Right hindlimb (tissue), 1 donor: Measurements from ENCODE around the gene TMTC2.

Source experiments
- DNase-seq: peaks from one replicate; pipeline ENCODE4 v3.0.0-alpha.2; 2018

Gene TMTC2

DNA sequence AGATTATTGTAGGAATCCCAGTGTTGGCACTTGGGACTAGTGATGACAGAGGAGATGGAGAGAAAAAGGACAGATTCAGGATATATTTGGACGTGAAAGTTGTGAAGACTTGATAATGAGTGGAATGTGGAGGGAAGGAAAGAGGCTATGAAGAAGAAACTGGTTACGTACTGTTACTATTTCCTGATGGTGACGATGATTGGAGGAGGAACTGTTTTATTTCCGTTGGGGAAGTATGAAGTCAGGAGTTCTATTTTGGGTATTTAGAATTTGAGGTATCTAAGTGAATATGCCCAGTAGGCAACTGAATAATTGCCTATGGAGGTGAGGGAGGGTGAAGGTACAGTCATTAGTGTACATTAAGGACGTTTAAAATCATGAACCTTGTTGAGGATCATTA is 207.2 kb downstream of the TMTC2 start:
- DNase-seq = no peak

DNA sequence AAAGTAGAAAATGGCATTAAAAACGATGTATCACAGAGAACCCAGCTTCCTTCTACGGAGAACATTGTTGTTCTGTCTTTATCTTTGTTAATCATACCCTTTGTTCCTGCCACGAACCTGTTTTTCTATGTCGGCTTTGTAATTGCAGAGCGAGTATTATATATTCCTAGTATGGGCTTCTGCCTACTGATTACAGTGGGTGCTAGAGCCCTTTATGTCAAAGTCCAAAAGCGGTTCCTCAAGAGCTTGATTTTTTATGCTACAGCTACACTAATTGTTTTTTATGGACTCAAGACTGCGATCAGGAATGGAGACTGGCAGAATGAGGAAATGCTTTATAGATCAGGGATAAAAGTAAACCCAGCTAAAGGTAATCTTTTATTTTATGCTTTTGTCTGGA is 209.6 kb downstream of the TMTC2 start:
- DNase-seq = no peak

DNA sequence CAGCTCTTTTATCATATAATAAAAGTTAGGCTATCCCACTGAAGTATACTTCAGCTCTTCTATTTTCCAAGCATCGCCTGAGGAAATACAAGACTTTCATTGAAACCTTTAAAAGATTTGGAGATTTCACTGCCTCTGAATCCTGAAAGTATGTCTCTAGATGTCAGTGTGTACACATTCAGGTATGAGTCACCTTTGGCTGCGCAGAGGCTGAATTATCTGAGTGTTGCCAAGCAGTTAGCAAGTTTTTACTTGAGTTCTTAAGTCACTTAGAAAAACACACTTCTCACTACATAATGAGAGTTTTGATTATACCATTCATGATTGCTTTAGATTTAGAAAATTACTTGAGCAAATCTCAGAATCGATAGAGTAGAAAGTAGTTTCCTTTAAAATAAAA is 210.3 kb downstream of the TMTC2 start:
- no peak for DNase-seq

DNA sequence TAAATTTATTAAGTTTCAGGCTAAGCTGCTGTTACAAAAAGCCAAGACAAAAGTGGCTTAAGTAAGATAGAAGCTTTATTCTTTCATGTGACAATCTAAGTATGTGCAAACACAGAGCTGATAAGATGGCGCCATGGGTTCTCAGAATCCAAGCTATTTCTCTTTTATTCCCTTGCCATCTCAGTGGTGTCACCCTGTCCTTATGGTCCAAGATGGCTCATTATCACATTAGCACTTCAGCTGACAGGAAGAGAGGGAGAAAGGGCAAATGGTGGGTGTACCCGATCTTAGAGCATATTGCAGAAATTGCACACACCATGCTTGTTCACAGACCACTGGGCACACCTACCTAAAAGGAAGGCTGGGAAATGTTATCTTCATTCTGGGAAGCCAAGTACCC is 211.7 kb downstream of the TMTC2 start:
- DNase-seq = no peak

DNA sequence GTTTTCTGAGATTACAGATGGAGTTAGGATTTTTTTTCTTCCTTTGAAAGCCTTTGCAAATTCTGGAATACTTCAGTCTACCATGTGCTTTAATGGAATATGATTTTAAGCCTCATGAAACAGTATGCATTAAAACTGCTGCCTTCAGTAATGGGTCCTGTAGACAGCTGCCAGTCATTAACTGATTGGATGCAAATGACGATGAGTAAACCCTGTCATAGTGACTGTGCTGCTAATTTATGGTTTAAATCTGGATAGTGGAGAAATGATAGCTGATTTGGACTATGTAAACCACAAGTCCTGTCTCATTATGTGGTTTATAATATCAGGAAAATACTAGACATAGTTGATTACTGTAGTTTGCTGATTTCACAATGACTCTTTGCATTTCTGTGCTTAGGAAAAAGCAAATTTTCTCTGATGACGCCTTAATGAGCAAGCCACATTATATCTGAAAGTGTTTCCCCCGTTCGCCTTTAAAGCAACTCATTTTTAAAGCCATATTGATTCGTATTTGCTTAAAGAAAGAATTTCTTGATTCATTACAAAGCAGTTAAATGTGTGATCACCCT is 217.6 kb downstream of the TMTC2 start:
- no peak for DNase-seq

DNA sequence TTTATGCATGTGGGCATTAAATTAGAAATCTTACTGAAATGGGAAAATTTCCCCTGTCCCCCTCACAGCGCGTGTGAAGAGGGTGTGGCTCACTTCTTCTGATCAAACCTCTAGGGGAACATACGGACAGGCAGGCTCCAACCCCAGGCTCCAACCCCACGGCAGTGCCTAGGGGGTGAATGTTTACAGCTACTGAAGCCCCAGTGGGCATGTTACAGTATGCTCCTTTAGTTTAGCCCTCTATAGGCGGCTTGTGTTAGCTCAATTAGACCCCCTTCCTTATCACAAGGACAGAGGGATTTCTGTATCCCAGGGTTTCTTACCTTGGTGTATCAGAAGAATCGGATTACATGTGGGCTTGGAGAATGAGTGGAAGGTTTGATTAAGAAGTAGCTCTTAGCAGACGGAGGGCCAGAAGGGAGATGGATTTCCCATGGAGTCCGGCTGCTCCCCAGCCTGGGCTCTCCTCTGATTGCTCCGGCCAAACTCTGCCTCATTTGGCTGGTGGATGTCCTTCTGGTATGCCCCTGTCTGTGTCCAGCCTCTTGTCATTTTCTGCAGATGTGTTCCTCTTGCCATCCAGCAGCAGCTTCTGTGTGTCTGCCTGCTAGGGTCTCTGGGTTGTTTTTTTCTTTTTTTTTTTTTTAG is 223.7 kb downstream of the TMTC2 start:
- DNase-seq = no peak

DNA sequence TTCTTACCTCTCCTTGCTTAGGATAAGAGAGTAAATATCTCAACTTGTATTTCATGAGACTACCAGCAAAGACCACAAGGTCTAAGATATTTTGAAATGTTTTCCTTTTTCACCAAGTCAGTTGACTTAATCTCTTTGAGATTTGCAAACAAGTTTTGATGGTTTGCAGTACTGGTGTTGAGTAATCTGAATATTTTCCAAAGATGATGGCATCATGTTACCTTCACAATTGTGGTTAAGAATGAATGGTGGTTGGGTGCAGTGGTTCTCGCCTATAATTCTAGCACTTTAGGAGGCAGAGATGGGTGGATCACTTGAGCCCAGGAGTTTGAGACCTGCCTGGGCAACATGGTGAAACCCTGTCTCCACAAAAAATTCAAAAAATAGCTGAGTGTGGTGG is 225.7 kb downstream of the TMTC2 start:
- no peak for DNase-seq

DNA sequence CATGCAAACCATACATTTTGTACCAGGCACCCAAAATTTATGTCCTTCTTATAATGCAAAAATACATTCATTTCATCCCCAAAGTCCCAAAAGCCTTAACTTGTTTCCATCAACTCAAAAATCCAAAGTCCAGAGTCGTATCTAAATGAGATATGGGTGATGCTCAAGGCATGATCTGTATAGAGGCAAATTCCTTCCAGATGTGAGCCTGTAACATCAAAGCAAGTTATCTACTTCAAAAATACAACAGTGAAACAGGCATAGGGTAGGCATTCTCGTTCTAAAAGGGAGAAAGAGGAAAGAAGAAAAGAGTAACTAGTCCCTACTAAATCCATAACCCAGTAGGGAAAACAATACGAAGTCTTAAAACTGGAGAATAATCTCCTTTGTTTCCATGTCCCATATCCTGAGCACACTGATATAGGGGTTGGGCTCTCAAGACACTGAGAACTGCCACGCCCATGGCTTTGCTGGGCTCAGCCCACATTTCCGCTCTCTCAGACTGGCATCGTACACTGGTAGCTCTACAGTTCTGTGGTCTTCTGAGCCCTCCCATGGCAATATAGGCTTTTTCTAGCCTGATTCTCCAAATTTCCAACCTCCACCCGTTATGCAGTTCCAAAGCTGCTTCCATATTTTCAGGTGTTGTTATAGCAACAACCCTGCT is 232.8 kb downstream of the TMTC2 start:
- no peak for DNase-seq

DNA sequence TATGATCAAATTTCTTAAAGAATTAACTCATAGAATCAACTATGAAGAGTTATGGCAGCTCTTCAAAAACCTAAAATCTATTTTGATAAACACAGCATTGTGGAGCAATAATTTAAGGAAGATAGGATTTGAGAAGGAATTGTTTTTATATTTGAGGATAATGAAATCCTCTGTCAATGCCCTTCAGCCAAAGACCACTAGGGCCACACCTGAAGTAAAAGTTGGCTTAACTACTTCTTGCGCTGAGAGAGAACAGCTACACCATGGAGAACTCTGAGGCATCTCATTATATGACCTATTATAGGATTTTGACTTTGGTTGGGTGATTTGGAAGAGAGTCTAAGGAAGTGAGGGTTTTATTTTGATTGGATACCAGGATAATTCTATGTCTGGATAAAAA is 237.2 kb downstream of the TMTC2 start:
- no peak for DNase-seq

DNA sequence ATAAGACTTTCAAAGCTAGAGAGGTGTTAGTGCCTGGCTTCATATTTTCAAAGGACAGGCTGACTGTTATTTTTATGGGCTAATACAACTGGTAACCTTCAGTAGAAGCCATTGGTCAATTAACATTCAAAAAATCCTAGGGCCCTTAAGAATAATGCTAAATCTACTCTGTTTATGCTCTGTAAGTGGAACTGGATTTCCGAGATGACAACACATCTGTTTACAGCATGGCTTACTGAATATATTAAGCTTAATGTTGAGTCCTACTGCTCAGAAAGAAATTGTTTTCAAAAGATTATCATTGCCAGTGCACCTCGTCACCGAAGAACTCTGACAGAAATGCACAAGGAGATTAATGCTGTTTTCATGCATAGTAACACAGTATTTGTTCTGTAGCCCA is 239.9 kb downstream of the TMTC2 start:
- no peak for DNase-seq

DNA sequence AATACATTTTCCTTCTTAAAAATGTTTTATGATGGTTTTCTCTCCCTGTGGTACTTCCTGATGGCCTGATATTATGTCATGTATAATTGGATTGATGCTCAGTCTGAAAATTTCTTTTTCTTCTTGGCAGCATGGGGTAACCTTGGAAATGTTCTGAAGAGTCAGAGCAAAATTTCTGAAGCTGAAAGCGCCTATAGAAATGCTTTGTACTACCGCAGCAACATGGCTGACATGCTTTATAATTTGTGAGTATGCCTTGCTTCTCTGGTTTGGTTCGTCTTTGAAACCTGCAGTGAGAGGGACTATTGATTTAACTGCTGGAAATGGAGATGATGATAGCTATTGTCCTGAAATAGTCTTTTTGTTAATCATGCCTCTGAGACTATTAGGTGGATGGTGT is 243.6 kb downstream of the TMTC2 start:
- no peak for DNase-seq

DNA sequence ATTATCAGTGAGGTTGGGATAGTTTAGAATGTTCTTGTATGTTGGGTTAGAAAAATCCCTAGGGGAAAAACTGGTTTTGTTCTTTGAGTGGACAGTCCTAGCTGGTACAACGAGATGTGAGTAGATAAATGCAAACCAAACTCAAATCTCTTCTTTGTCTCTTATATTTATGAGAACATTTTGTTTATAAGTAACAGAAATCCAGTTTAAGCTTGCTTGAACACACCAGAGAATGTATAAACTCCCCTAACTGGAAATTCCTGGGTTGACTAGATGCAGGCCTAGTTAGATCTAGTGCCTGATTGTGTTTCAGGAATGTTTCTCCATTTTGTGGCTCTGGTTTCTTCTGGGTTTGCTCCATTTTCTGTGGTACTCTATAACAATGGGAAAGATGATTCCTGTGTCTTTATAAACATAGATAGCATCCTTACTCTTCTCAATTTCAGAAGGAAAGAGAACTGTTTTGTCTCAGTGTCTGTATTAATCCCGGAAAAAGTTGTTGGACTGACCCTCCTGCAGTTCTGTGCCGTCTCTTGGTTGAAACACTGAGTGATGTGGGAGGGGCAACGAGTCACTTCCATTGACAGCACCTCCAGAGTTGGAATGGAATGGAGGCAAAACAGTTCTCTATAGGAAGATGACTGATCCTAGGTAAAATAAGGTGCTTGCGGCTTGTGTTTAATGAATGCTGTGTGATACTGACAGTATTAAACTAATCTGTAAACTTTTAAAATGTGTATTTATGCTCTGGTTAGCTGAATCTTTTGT is 244.8 kb downstream of the TMTC2 start:
- DNase-seq = no peak

DNA sequence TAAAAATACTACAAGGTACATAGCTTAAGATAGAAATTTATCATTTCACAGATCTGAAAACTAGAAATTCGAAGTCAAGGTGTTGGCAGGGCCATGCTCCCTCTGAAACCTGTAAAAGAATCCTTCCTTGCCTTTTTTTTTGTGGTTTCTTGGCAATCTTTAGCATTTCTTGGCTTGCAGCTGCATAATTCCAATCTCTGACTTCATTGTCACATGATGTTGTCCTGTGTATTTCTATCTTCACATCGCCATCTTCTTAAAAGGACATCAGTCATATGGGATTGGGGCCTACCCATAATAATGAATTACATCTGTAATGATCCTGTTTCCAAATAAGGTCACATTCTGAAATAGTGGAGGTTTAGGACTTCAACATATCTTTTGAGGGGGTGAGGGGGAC is 250.4 kb downstream of the TMTC2 start:
- no peak for DNase-seq

DNA sequence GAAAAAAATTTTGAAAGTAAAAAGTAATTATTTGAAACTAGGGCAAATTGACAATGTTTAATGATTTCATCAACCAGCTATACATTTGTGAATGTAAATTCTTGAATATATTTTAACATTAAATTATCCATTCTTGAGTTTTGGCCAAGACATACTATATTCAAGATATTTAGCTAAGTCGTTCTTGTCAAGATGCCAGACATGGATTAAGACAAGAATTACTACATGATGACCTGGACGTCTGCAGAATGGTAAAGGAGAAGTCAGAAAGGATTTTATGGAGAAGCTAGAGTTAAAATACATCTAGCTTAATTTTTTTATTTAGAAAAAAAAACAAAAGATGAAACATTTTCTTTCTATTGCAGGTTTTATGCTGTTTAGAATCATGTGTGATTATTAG is 255.8 kb downstream of the TMTC2 start:
- no peak for DNase-seq

DNA sequence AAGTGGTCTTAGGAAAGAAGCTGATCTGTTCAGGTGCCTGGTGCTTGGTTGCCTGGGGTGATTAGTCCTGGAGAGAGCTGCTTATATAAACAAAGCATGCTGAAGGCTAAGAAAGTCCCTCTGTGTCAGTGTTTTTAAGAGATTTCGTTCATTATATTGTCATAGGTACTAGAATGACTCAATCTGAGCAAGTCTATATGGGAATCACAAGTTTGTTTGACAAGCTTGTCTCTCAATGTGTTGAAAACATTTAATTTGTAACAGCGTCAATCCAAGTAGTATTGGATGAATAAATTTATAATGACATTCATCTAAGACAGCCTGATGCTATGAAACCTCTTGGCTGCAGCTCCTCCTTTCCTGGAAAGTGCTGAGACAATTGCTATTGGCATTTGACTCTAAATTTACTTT is 256.3 kb downstream of the TMTC2 start:
- peak; percentile 31 for DNase-seq

DNA sequence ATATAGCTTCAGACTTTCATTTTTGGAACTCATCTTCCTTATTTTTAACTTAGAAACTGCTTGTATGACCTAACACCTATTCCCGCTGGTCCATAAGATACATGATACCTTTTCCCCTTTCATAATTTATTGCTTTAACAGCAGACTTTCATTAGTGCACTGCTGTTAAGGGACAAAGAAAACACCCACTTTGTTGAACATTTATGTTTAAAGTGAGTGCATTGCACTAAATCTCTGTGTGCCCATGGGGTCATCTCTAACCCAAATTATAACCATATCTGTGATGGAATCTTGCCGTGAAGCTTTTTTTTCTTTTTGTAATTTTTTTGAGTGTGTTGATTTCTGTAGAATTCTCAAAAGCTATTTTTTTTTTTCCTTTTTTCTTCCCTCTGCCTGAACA is 261.8 kb downstream of the TMTC2 start:
- no peak for DNase-seq

DNA sequence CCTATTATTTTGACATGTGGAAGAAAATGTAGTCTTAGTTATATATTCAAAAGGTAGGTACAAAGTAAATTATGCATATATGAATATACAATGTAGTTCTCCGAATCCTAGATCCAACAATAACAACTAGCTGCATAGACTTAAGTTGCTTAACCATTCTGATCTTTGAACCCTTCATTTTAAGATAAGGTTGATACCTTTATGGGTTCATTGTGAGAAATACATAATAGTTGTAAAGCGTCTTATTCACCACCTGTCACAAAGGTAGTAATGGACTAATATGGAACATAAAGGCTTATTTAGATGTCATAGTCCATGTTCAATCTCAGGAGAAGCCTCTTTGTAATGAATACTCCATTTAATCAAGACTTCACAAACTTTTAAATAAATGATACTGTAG is 263.6 kb downstream of the TMTC2 start:
- DNase-seq = no peak

DNA sequence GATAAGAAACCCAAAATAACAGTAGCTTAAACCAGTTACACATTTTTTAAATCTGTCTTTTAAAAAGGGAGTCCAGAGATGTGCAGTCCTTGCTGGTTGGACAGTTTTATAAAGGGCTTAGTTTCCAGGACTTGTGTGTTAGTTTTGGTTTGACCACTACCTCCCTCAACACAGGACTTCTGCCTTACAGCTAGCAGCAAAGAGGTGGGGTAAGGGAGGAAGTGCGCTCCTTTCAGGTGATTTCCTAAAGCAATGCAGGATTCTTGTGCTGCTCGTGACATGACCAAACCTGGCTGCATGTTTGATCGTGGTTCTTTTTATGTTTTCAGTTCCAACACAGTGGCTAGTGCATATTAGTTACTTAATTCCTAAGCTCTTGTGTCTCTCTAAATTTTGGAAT is 266.2 kb downstream of the TMTC2 start:
- no peak for DNase-seq

DNA sequence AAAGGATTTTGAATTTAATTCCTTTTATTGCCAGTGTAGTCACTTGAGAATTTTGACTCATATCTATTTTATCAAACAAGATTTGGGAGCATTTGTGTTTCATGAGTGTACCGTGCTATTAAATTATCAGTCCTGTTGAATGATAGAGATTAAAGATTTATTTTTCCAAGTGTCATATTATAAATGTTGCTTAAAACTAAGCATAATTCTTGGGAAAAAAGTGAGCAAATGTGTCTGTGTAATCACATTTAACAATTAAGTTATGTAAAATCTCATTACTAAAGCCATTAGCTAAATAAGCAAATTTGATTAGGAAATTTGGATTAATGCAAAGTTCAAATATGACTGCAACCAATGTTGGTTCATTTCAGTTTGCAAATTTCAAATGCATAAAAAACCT is 266.7 kb downstream of the TMTC2 start:
- DNase-seq = no peak

DNA sequence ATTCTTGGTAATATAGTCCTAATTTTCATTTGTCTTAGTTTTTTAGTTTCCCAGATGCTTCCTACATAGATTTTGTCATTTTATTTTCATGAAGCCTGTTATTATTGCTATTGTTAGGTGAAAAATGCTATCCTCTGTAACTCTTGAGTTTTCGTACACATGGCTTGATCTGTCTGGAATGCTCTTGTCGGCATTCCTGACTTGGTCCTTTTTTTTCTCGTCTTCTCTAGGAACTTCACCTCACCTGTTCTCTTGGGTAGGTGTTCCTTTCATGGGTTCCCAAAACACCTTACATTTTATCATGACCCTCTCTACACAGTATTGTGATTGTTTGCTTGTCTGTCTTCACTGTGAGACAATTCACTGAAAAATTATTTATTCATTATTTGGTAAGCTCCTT is 267.4 kb downstream of the TMTC2 start:
- no peak for DNase-seq

DNA sequence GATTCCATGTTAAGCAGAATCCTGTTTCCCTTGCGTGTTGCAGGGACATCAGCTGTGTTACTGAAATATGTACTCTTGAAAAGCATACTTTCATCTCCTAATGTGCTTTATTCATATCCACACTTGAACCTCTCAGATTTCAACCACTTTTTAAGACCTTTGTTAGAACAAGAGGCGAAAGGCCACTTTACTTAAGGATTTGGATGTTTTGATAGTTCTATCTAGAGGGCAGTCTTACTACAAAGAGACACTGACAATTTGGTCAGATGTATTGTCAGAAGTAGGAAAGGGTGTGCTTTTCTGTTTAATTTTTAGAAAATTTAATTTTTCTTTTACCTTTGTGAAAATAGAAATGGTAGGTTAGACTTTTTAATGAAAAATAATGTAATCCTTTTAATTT is 267.9 kb downstream of the TMTC2 start:
- DNase-seq = no peak

DNA sequence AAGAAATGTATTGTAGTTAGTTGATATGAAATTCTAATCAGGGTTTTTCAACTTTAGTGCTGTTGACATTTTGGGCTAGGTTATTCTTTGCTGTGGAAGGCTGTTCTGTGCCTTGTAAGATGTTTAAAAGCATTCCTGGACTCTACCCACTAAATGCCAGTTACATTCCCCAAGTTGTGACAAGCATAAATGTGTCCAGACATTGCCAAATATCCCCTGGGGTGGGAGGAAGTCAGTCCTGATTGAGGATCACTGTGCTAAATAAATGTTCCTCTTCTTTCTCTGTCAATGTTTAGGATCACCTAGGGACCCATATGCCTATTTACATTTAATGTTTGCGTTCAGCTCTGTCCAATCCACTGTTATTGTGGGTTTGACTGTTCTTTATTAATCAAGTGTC is 268.3 kb downstream of the TMTC2 start:
- no peak for DNase-seq

DNA sequence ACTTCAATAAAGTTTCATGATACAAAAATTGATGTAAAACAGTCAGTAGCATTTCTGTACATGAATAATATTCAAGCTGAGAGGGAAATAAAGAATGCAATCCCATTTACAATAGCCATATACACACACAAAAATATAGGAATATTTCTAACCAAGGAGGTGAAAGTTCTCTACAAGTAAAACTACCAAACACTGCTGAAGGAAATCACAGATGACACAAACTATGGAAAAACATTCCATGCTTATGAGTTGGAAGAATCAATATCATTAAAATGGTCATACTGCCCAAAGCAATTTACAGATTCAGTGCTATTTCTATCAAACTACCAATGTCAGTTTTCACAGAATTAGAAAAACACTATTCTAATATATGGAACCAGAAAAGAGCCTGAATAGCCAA is 272.3 kb downstream of the TMTC2 start:
- no peak for DNase-seq

DNA sequence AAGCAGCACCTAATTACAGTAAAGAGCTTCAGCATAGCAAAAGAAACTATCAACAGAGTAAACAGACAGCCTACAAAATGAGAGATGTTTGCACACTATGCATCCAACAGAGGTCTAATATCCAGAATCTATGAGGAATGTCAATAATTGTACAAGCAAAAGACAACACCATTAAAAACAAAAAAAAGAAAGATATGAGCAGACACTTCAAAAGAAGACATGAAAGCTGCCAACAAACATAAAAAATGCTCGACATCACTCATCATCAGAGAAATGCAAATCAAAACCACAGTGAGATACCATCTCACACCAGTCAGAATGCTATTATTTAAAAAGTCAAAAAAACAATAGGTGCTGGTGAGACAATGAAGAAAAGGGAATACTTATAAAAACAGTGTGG is 273.1 kb downstream of the TMTC2 start:
- no peak for DNase-seq
